Tibial nerve (tissue), 4 donors: Measurements from ENCODE around the gene MAP3K1. TPM values are rescaled to one million over a fixed set of nuclear protein-coding genes. Genes with fewer than 3 reads are reported as not detected.
"Not testable (repeated sequence)": the region's sequence is repeated elsewhere in the genome, so short reads cannot be mapped to it uniquely, and the experiment has no call there.

Experiments
- DNase-seq, 2 donors: peaks; one replicate each; pipeline ENCODE4 v3.0.0-alpha.2; 2019; ENCODE audit warnings: low spot score in 2 of 2
- H3K27ac ChIP-seq, 4 donors: fragments of 200-600 bp; sonication (generic) in 3 of 4; one replicate each; pipeline ENCODE4 v1.5.1; 2017 to 2019; ENCODE audit warnings: mild to moderate bottlenecking in 1 of 4
- H3K27me3 ChIP-seq, 2 donors: fragments of 200-600 bp; sonication (generic) in 1 of 2; one replicate each; pipeline versions ENCODE4 v1.5.1 to v1.6.0; 2017 to 2019
- H3K36me3 ChIP-seq, 3 donors: fragments of 200-600 bp; sonication (generic); one replicate each; pipeline ENCODE4 v1.5.1; 2018 to 2019
- H3K4me1 ChIP-seq, 4 donors: fragments of 200-600 bp; sonication (generic) in 3 of 4; one replicate each; pipeline ENCODE4 v1.5.1; 2017 to 2019
- H3K4me3 ChIP-seq, 4 donors: fragments of 200-600 bp; sonication (generic) in 3 of 4; one replicate each; pipeline ENCODE4 v1.5.1; 2017 to 2019; ENCODE audit warnings: mild to moderate bottlenecking in 1 of 4, moderate library complexity in 1 of 4
- H3K9me3 ChIP-seq, 4 donors: fragments of 200-600 bp; sonication (generic) in 3 of 4; one replicate each; pipeline ENCODE4 v1.5.1; 2017 to 2019
- CTCF ChIP-seq, 5 experiments: fragments of 200-600 bp in 3 of 5; fragments of 450-650 bp in 2 of 5; sonication (generic) in 3 of 5; IDR thresholded peaks; one replicate each; pipeline ENCODE4 v1.5.1; 2016 to 2019; ENCODE audit warnings: antibody characterized with exemption in 5 of 5, mild to moderate bottlenecking in 3 of 5, moderate library complexity in 2 of 5
- EP300 ChIP-seq, 2 donors: sonication (generic); formaldehyde crosslinking; IDR thresholded peaks; one replicate each; pipeline ENCODE4 v1.6.1; 2017; ENCODE audit warnings: antibody characterized with exemption in 2 of 2, mild to moderate bottlenecking in 1 of 2
- POLR2A ChIP-seq, 2 donors: fragments of 450-650 bp; IDR thresholded peaks; one replicate each; pipeline ENCODE4 v1.6.1; 2017; ENCODE audit warnings: antibody characterized with exemption in 2 of 2, mild to moderate bottlenecking in 2 of 2, moderate library complexity in 2 of 2
- WGBS, 2 donors: methylation state at CpG; one replicate each; pipeline ENCODE4 v1.1.5; 2018; 5-methylcytosine and 5-hydroxymethylcytosine counted together
- total RNA-seq, 4 donors: library from RNA; depleted of rRNA; stranded (reverse); fragments of >200 nt; gene quantifications; one replicate each; pipeline ENCODE4 v1.1.0, GENCODE V29; 2016

The MAP3K1 gene
- total RNA-seq, result 10 to 100 TPM; 19.5 to 26.2 (median 22.9) TPM

- TF ChIP-seq EP300 (IDR thresholded peaks at IDR 0.05), result peak in 1 of 2 donors; percentile 63
- peak in 1 of 2 donors; percentile 65 for TF ChIP-seq POLR2A (IDR thresholded peaks at IDR 0.05)
- peak in 1 of 5 experiments; percentile 14 for TF ChIP-seq CTCF (IDR thresholded peaks at IDR 0.05)
- 0% methylated on average over 20 to 22 of the region's 87 CpGs for WGBS, 2 donors
- Histone ChIP-seq H3K4me1 (peaks cover 0 to 31% (median 7%) of the 10 kb centered on the region in 4 donors), H3K27me3 (no peaks in the 10 kb centered on the region), H3K9me3 (no peaks in the 10 kb centered on the region), H3K4me3 (peak within 1 kb of the TSS; percentile 77 to 98 (median 86)), H3K36me3 (no peaks in the 10 kb centered on the region), H3K27ac (peak within 1 kb of the TSS; percentile 89 to 97 (median 94))
- DNase-seq, result peak; percentile 51 to 61
These were observed at the start of gene MAP3K1 for GRCh38 chr5:56814963-56815657. Gene MAP3K1 (plus strand): TSS chr5:56815549. CDS start chr5:56815574, 25 bp downstream.

- Histone ChIP-seq H3K4me1 (peaks cover 0 to 16% (median 7%) of the 10 kb centered on the region in 4 donors), H3K9me3 (no peaks in the 10 kb centered on the region), H3K27me3 (no peaks in the 10 kb centered on the region), H3K36me3 (no peaks in the 10 kb centered on the region), H3K27ac (no peak overlapping the region), H3K4me3 (no peak overlapping the region)
- no peak for DNase-seq
- 79% methylated on average over 3 of the region's 3 CpGs for WGBS, 2 donors
- TF ChIP-seq CTCF (IDR thresholded peaks at IDR 0.05), result no peak
- TF ChIP-seq EP300 (IDR thresholded peaks at IDR 0.05), result no peak
- TF ChIP-seq POLR2A (IDR thresholded peaks at IDR 0.05), result no peak
These were observed 48.4 kb upstream of the MAP3K1 start for GRCh38 chr5:56766926-56767325.

- no peak for DNase-seq
- TF ChIP-seq POLR2A (IDR thresholded peaks at IDR 0.05) (no peak), EP300 (IDR thresholded peaks at IDR 0.05) (no peak), CTCF (IDR thresholded peaks at IDR 0.05) (no peak)
- 93 to 95% methylated on average over 5 of the region's 5 CpGs for WGBS, 2 donors
- Histone ChIP-seq H3K27ac (no peak overlapping the region), H3K4me3 (no peak overlapping the region), H3K36me3 (no peaks in the 10 kb centered on the region), H3K9me3 (no peaks in the 10 kb centered on the region), H3K27me3 (no peaks in the 10 kb centered on the region), H3K4me1 (no peaks in the 10 kb centered on the region)
These were observed 45.3 kb upstream of the MAP3K1 start for GRCh38 chr5:56769875-56770604.

GRCh38 chr5:56772767-56773166 is 42.6 kb upstream of the MAP3K1 start:
- Histone ChIP-seq H3K9me3 (no peaks in the 10 kb centered on the region), H3K27me3 (no peaks in the 10 kb centered on the region), H3K27ac (no peak overlapping the region), H3K4me3 (no peak overlapping the region), H3K4me1 (no peaks in the 10 kb centered on the region), H3K36me3 (no peaks in the 10 kb centered on the region)
- 89% methylated on average over 6 of the region's 6 CpGs for WGBS, 2 donors
- TF ChIP-seq CTCF (IDR thresholded peaks at IDR 0.05) (no peak), EP300 (IDR thresholded peaks at IDR 0.05) (no peak), POLR2A (IDR thresholded peaks at IDR 0.05) (no peak)
- no peak for DNase-seq

- 63 to 64% methylated on average over 3 of the region's 3 CpGs for WGBS, 2 donors
- Histone ChIP-seq H3K27ac (no peak overlapping the region), H3K27me3 (no peaks in the 10 kb centered on the region), H3K4me1 (no peaks in the 10 kb centered on the region), H3K9me3 (no peaks in the 10 kb centered on the region), H3K4me3 (no peak overlapping the region), H3K36me3 (no peaks in the 10 kb centered on the region)
- no peak for TF ChIP-seq POLR2A (IDR thresholded peaks at IDR 0.05)
- no peak for TF ChIP-seq CTCF (IDR thresholded peaks at IDR 0.05)
- TF ChIP-seq EP300 (IDR thresholded peaks at IDR 0.05), result no peak
- no peak for DNase-seq
These were observed 40.4 kb upstream of the MAP3K1 start for GRCh38 chr5:56774957-56775356.

GRCh38 chr5:56776212-56776846 is 39.0 kb upstream of the MAP3K1 start:
- H3K27ac ChIP-seq, H3K4me3 ChIP-seq, H3K9me3 ChIP-seq, H3K4me1 ChIP-seq, H3K27me3 ChIP-seq, DNase-seq, H3K36me3 ChIP-seq: not testable (repeated sequence)
- 72 to 76% methylated on average over 2 of the region's 2 CpGs for WGBS, 2 donors
